ENCODE data around the gene LDHAL6A.

Gene LDHAL6A

GRCh38 chr11:18490736-18491485 lies 35.3 kb downstream of the LDHAL6A start:
- DNase-seq = no peak

GRCh38 chr11:18491924-18492323 lies 36.3 kb downstream of the LDHAL6A start:
- no peak for DNase-seq

DNA sequence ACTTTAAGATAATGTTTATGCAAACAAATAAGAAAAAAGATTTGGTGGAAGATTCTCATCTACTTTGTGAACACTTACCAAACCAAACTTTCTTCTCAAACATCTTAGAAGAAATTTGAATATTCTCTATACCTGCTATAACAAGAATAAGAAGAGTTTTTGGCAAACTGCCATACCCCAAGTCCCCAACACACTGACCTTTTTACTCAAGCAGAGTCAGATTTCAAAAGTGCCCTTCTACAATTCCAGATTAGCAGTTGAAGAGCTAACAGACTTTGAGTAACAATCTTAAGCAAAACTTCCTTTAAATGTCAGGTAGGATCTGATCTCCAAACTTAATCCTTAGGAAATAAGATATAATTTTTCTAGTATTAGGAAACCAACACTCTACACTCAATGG lies 37.2 kb downstream of the LDHAL6A start:
- DNase-seq = peak in 1 of 2 experiments; percentile 7

DNA sequence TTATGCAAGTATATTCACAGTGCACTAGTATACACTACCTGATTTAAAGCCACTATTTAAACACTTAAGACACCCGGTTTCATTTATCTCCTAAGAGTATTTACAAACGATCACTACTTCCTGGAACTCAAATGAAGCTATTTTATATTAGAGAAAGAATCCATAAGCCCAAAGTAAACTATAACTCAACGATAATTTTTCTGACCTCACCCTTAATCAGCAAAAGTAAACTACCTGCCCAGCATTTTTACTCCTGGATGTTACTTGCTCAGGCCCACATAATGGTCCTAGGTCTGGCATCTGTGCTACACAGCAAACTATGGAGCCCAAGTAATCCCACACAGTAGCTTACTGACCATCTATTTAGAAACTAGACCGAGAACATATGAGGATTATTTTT lies 37.7 kb downstream of the LDHAL6A start:
- no peak for DNase-seq

GRCh38 chr11:18495271-18495670 lies 39.6 kb downstream of the LDHAL6A start:
- DNase-seq = no peak

DNA sequence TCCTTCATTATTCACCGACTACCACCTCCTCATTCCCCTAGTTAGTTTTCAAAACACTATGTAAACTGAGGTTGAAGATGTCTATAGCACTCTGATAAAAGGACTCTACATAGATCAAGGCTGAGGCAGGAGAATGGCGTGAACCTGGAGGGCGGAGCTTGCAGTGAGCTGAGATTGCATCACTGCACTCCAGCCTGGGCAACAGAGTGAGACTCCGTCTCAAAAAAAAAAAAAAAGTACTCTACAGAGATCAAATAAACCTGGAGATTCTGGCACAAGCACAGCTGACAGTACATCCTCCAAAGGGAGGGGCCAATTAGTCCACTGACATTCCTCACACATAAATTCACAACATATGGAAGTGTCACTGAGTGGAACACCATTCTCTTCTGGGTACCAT lies 40.0 kb downstream of the LDHAL6A start:
- no peak for DNase-seq

DNA sequence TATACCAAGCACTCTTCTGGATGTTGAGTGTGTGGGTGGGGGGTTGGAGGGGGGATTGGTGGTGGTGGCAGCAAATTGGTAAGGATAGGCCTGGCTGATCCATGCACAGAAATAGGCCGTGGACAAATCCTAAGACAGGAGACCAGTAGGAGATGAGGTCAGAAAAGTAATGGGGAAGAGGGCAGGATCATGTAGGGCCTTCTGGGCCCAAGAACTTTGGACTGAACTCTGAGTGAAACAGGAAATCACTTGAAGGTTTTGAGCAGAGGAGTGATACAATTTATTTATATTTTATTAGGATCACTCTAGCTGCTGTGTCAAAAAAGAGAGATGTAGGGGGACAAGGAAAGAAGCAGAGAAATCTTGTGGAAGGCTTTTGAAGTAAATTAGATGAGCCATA lies 42.4 kb downstream of the LDHAL6A start:
- DNase-seq = no peak

DNA sequence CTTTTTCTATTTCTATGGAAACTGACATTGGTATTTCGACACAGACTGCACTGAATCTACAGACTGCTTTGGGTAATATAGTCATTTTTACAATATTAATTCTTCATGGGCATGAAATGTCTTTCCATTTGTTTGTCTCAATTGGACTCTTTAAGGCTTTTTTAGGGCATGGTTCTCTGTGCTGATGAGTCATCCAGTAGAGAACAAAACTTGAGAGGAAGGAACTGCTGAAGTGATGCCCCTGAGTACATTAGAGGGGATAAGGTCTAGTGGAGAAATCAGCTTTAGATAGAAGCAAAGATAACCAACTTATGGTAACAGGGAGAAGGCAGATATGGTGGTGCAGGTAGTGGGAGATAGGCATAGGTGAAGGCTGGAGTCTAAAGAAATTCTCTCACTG lies 46.0 kb downstream of the LDHAL6A start:
- DNase-seq = no peak

- DNase-seq = no peak
Observed at GRCh38 chr11:18502352-18502751, 46.7 kb downstream of the LDHAL6A start.

- no peak for DNase-seq
Observed at GRCh38 chr11:18521122-18521521, 65.5 kb downstream of the LDHAL6A start.

DNA sequence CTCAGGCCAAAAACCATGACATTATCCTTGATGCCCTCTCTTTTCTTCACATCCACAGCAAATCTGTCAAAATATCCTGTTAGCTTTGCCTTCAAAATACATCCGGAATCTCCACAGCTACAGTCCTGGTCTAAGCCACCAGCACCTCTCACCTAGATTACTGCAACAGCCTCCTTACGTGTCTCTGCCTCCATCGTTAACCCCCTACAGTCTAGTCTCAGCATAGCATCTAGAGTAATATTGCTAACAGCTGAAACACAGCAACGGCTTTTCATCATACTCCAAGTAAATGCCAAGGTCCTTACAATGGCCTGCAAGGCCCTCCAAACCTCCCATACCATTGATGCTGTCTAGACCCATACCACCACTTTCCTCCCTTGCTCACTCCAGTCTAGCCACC lies 66.7 kb downstream of the LDHAL6A start:
- peak in 1 of 2 experiments; percentile 4 for DNase-seq

DNA sequence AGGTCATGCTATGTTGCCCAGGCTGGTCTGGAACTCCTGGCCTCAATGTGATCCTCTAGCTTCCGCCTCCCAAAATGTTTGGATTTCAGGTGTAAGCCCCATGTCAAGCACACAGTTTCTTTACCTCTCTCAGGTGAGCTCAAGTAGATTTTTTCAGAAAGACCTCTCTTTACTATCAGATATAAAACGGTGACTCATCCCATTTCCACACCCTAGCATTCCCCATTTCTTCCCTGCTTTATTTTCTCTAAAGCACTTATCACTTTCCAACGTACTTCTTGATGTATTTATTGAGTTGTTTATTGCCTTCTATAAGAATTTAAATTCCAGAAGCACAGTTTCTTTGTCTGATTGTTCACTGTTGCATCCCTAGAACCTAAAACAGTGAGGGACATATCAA lies 67.4 kb downstream of the LDHAL6A start:
- DNase-seq = no peak

DNA sequence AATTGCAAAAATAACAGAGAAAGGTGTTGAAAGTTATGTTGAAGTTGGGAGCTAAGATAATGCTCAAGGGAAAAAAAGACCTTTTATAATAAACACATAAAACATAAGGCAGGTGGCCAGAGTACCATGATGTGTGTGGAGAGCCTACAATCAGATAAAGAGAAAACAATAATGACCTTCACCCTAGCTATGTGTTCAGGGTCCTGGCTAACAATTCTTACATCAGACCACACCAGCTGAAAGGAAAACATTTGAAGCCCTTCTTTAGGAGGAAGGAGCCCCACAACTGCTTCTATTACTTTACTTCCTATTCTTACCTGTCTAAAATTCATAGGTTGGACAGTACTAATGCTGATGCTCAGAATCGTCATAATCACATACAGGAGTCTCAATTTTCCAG lies 68.6 kb downstream of the LDHAL6A start:
- DNase-seq = no peak

GRCh38 chr11:18526130-18526520 lies 70.5 kb downstream of the LDHAL6A start:
- no peak for DNase-seq

GRCh38 chr11:18526521-18527296 lies 71.1 kb downstream of the LDHAL6A start, which contains the start of gene TSG101:
Gene TSG101, minus strand, starts transcription at chr11:18526942. Its CDS starts 126 bp downstream, at chr11:18526816.
- peak; percentile 86 to 92 for DNase-seq

GRCh38 chr11:18527512-18527911 lies 71.9 kb downstream of the LDHAL6A start:
- DNase-seq = peak in 1 of 2 experiments; percentile 9
